ENCODE measurements around the gene MGAT4B.

- no peak for TF ChIP-seq CTCF (conservative IDR thresholded peaks at IDR 0.05 in 1 of 2, IDR thresholded peaks at IDR 0.05 in 1 of 2; ENCODE audit: extremely low read depth in 1 of 2, insufficient read depth in 1 of 2, low read depth in 1 of 2, low read length in 2 of 2)
- TF ChIP-seq EZH2 (IDR thresholded peaks at IDR 0.05; ENCODE audit: borderline replicate concordance, low read length) = no peak
Observed at GRCh38 chr5:179794575-179794974, 12.1 kb downstream of the MGAT4B start.

All from mammary epithelial cell (primary cell).